ENCODE results near the gene TMCO4.
A peak's percentile ranks its signal among the peaks of the same experiment; 100 is the strongest.
"Not testable (repeated sequence)": the region's sequence is repeated elsewhere in the genome, so short reads cannot be mapped to it uniquely, and the experiment has no call there.

TMCO4 gene

GRCh38 chr1:19802269-19802668 lies 2.6 kb upstream of the TMCO4 start:
- DNase-seq (no peak), ATAC-seq (replicated peaks) (no peak)
- Mint-ChIP-seq H3K27ac (no peak overlapping the region), H3K9me3 (no peaks in the 10 kb centered on the region), H3K4me1 (peaks cover 14 to 27% of the 10 kb centered on the region in 2 donors), H3K27me3 (peaks cover 0 to 8% of the 10 kb centered on the region in 2 donors), H3K4me3 (no peak overlapping the region), H3K36me3 (peaks cover under 1 to 1% of the 10 kb centered on the region in 2 donors)

GRCh38 chr1:19800076-19800804 lies 524 bp upstream of the TMCO4 start:
- ATAC-seq (replicated peaks), result peak; percentile 72 to 75
- H3K27ac Mint-ChIP-seq, result peak overlapping the region; percentile 91
- peaks cover 0 to 5% of the 10 kb centered on the region in 2 donors for H3K27me3 Mint-ChIP-seq

GRCh38 chr1:19798486-19799229 lies 1.1 kb downstream of the TMCO4 start:
- no peaks in the 10 kb centered on the region for H3K27me3 Mint-ChIP-seq
- DNase-seq (no peak), ATAC-seq (replicated peaks) (no peak)
- peaks cover 24 to 38% of the 10 kb centered on the region in 2 donors for H3K4me1 Mint-ChIP-seq
- H3K9me3 Mint-ChIP-seq, result no peaks in the 10 kb centered on the region
- H3K27ac Mint-ChIP-seq, result peak overlapping the region; percentile 98
- H3K36me3 Mint-ChIP-seq, result peaks cover 17 to 25% of the 10 kb centered on the region in 2 donors
- peak overlapping the region; percentile 86 to 92 for H3K4me3 Mint-ChIP-seq

More at GRCh38 chr1:19800076-19800804, 524 bp upstream of the TMCO4 start:
- peaks cover 9 to 11% of the 10 kb centered on the region in 2 donors for H3K36me3 Mint-ChIP-seq
- H3K9me3 Mint-ChIP-seq, result no peaks in the 10 kb centered on the region
- peaks cover 17 to 33% of the 10 kb centered on the region in 2 donors for H3K4me1 Mint-ChIP-seq
- DNase-seq, result peak; percentile 42
- H3K4me3 Mint-ChIP-seq, result peak overlapping the region; percentile 87 to 92

- Mint-ChIP-seq H3K4me3 (no peak overlapping the region), H3K4me1 (peaks cover 24 to 38% of the 10 kb centered on the region in 2 donors)
These were observed 1.9 kb downstream of the TMCO4 start for GRCh38 chr1:19797827-19798226.

GRCh38 chr1:19794583-19794982 lies 5.1 kb downstream of the TMCO4 start:
- H3K4me3 Mint-ChIP-seq, result no peak overlapping the region
- peaks cover 36 to 57% of the 10 kb centered on the region in 2 donors for H3K36me3 Mint-ChIP-seq
- H3K27me3 Mint-ChIP-seq, result no peaks in the 10 kb centered on the region
- no peak overlapping the region for H3K27ac Mint-ChIP-seq
- no peak for DNase-seq
- peaks cover 26 to 36% of the 10 kb centered on the region in 2 donors for H3K4me1 Mint-ChIP-seq
- peaks cover 2 to 4% of the 10 kb centered on the region in 2 donors for H3K9me3 Mint-ChIP-seq
- no peak for ATAC-seq (replicated peaks)

More at GRCh38 chr1:19797827-19798226, 1.9 kb downstream of the TMCO4 start:
- no peak for DNase-seq
- no peaks in the 10 kb centered on the region for H3K27me3 Mint-ChIP-seq
- ATAC-seq (replicated peaks), result no peak
- peak overlapping the region; percentile 60 for H3K27ac Mint-ChIP-seq
- no peaks in the 10 kb centered on the region for H3K9me3 Mint-ChIP-seq
- H3K36me3 Mint-ChIP-seq, result peaks cover 20 to 32% of the 10 kb centered on the region in 2 donors

- Mint-ChIP-seq H3K36me3 (peaks cover 36 to 57% of the 10 kb centered on the region in 2 donors), H3K27ac (no peak overlapping the region), H3K4me3 (no peak overlapping the region), H3K4me1 (peaks cover 19 to 27% of the 10 kb centered on the region in 2 donors), H3K9me3 (peaks cover 2 to 4% of the 10 kb centered on the region in 2 donors), H3K27me3 (no peaks in the 10 kb centered on the region)
- ATAC-seq (replicated peaks), result peak; percentile 29 to 39
- no peak for DNase-seq
These were observed 6.2 kb downstream of the TMCO4 start for GRCh38 chr1:19793360-19794046.

GRCh38 chr1:19792237-19793002 lies 7.3 kb downstream of the TMCO4 start:
- H3K4me3 Mint-ChIP-seq, result no peak overlapping the region
- peaks cover 36 to 61% of the 10 kb centered on the region in 2 donors for H3K36me3 Mint-ChIP-seq
- H3K9me3 Mint-ChIP-seq, result peaks cover 2 to 4% of the 10 kb centered on the region in 2 donors
- no peak overlapping the region for H3K27ac Mint-ChIP-seq
- H3K4me1 Mint-ChIP-seq, result peaks cover 17 to 23% of the 10 kb centered on the region in 2 donors
- ATAC-seq (replicated peaks) (no peak), DNase-seq (no peak)
- no peaks in the 10 kb centered on the region for H3K27me3 Mint-ChIP-seq

GRCh38 chr1:19790061-19790975 lies 9.4 kb downstream of the TMCO4 start:
- H3K27ac Mint-ChIP-seq; ATAC-seq (replicated peaks); H3K4me3 Mint-ChIP-seq; DNase-seq; H3K9me3 Mint-ChIP-seq; H3K27me3 Mint-ChIP-seq: not testable (repeated sequence)
- peaks cover 39 to 63% of the 10 kb centered on the region in 2 donors for H3K36me3 Mint-ChIP-seq
- peaks cover 15 to 17% of the 10 kb centered on the region in 2 donors for H3K4me1 Mint-ChIP-seq

- Mint-ChIP-seq H3K27ac (no peak overlapping the region), H3K36me3 (peaks cover 32 to 52% of the 10 kb centered on the region in 2 donors), H3K27me3 (no peaks in the 10 kb centered on the region), H3K9me3 (peaks cover 2% of the 10 kb centered on the region in 2 donors), H3K4me3 (no peak overlapping the region), H3K4me1 (peaks cover 7 to 12% of the 10 kb centered on the region in 2 donors)
- DNase-seq (no peak), ATAC-seq (replicated peaks) (no peak)
These were observed 12.7 kb downstream of the TMCO4 start for GRCh38 chr1:19786988-19787423.

- H3K9me3 Mint-ChIP-seq, result no peaks in the 10 kb centered on the region
- no peaks in the 10 kb centered on the region for H3K27me3 Mint-ChIP-seq
- peaks cover 34 to 51% of the 10 kb centered on the region in 2 donors for H3K36me3 Mint-ChIP-seq
- no peak overlapping the region for H3K27ac Mint-ChIP-seq
- ATAC-seq (replicated peaks), result no peak
- peaks cover 3 to 8% of the 10 kb centered on the region in 2 donors for H3K4me1 Mint-ChIP-seq
- no peak for DNase-seq
- no peak overlapping the region for H3K4me3 Mint-ChIP-seq
These were observed 14.1 kb downstream of the TMCO4 start for GRCh38 chr1:19785660-19786059.

GRCh38 chr1:19780267-19780877 lies 19.3 kb downstream of the TMCO4 start:
- Mint-ChIP-seq H3K9me3 (no peaks in the 10 kb centered on the region), H3K27me3 (no peaks in the 10 kb centered on the region), H3K36me3 (peaks cover 43 to 62% of the 10 kb centered on the region in 2 donors), H3K4me1 (no peaks in the 10 kb centered on the region), H3K4me3 (no peak overlapping the region), H3K27ac (no peak overlapping the region)
- DNase-seq (no peak), ATAC-seq (replicated peaks) (no peak)

GRCh38 chr1:19776933-19777332 lies 22.8 kb downstream of the TMCO4 start:
- H3K27ac Mint-ChIP-seq, result no peak overlapping the region
- H3K27me3 Mint-ChIP-seq, result no peaks in the 10 kb centered on the region
- peaks cover 47 to 63% of the 10 kb centered on the region in 2 donors for H3K36me3 Mint-ChIP-seq
- no peaks in the 10 kb centered on the region for H3K4me1 Mint-ChIP-seq
- H3K9me3 Mint-ChIP-seq, result no peaks in the 10 kb centered on the region
- ATAC-seq (replicated peaks) (no peak), DNase-seq (no peak)
- H3K4me3 Mint-ChIP-seq, result no peak overlapping the region

Measured in stimulated activated naive B cell treated with anti-CD40 and anti-IgM and Interleukin-4, amounts not matched to agents 10 μg/mL and 1 μg/mL and 100 μg/mL, for 72 hours (primary cell).